Panc1 (cell line): Measurements from ENCODE around the gene PTCHD4. TPM values are rescaled to one million over a fixed set of nuclear protein-coding genes. Genes with fewer than 3 reads are reported as not detected.
A peak's percentile ranks its signal among the peaks of the same experiment; 100 is the strongest.

ENCODE experiments used
- ATAC-seq: fragments of 200-7000 bp; cut with Tn5 transposase; 2 replicates; pipeline ENCODE4 v1.9.1; 2020; ENCODE audit warnings: mild to moderate bottlenecking, moderate library complexity
- BruUV-seq: library from RNA; stranded (reverse); fragments of 400-500 nt; replicated peaks from 2 replicates; lab custom pipeline; 2021; lab: Mats Ljungman, UMichigan
- CTCF ChIA-PET: fragments of 300-600 bp; sonication (Branson Sonifier 250); formaldehyde crosslinking; loops from one replicate; lab custom pipeline; 2022; ENCODE audit warnings: antibody characterized with exemption; lab: Charles Lee
- POLR2A ChIA-PET: fragments of 300-600 bp; sonication (Branson Sonifier 250); formaldehyde crosslinking; loops from one replicate; lab custom pipeline; 2022; ENCODE audit warnings: antibody characterized with exemption; lab: Charles Lee
- DNase-seq: peaks from one replicate; pipeline ENCODE4 v3.0.0-alpha.2; 2010; ENCODE audit warnings: low read depth, low spot score
- H3K27ac ChIP-seq: 2 replicates; pipeline ENCODE4 v1.5.1; 2011; ENCODE audit warnings: mild to moderate bottlenecking, low read length, inconsistent platforms
- H3K27me3 ChIP-seq: fragments of 200-500 bp; sonication (Bioruptor generic); 2 replicates; pipeline ENCODE4 v1.6.0; 2014; ENCODE audit warnings: low read length, inconsistent platforms; ENCODE audit not compliant: control insufficient read depth, insufficient read depth
- H3K36me3 ChIP-seq: fragments of 200-500 bp; sonication (Bioruptor generic); 2 replicates; pipeline ENCODE4 v1.5.1; 2014; ENCODE audit warnings: inconsistent platforms, mild to moderate bottlenecking, low read length, moderate library complexity; ENCODE audit not compliant: control insufficient read depth, insufficient read depth
- H3K4me1 ChIP-seq: 2 replicates; pipeline ENCODE4 v1.5.1; 2011; ENCODE audit warnings: inconsistent platforms, mild to moderate bottlenecking, low read length, moderate library complexity; ENCODE audit not compliant: control insufficient read depth, insufficient read depth
- H3K4me3 ChIP-seq, 2 experiments: 2 replicates each; pipeline ENCODE4 v1.5.1; 2011 to 2012; ENCODE audit warnings: low read depth in 2 of 2, low read length in 2 of 2, mild to moderate bottlenecking in 2 of 2, inconsistent platforms in 1 of 2, moderate library complexity in 1 of 2
- H3K9me3 ChIP-seq: fragments of 200-500 bp; sonication (Bioruptor generic); 2 replicates; pipeline ENCODE4 v1.5.1; 2014; ENCODE audit warnings: low read depth, mild to moderate bottlenecking, inconsistent platforms, low read length, moderate library complexity; ENCODE audit not compliant: control insufficient read depth, insufficient read depth
- POLR2AphosphoS5 ChIP-seq: IDR thresholded peaks from 2 replicates; pipeline ENCODE4 v1.6.1; 2012; ENCODE audit warnings: mild to moderate bottlenecking, low read depth, low read length, moderate library complexity
- REST ChIP-seq, 2 experiments: IDR thresholded peaks; 2 replicates each; pipeline ENCODE4 v1.6.1; 2011 to 2012; ENCODE audit warnings: low read depth in 2 of 2, control low read depth in 1 of 2, low read length in 1 of 2, mild to moderate bottlenecking in 1 of 2, moderate library complexity in 1 of 2; ENCODE audit not compliant: insufficient read depth in 1 of 2
- SIN3A ChIP-seq: IDR thresholded peaks from 2 replicates; pipeline ENCODE4 v1.6.1; 2012; ENCODE audit warnings: low read depth, mild to moderate bottlenecking, low read length, moderate library complexity, borderline replicate concordance; ENCODE audit not compliant: insufficient read depth
- TCF7L2 ChIP-seq: IDR thresholded peaks from 2 replicates; pipeline ENCODE4 v1.6.1; 2011; ENCODE audit warnings: mild to moderate bottlenecking, low read depth, low read length, inconsistent platforms
- in situ Hi-C: cut with HindIII; loops from 2 replicates; pipeline ENCODE4 v1.10.0; 2016; ENCODE audit warnings: low sequenced_read_pairs, low pct_unique_long_range_greater_than_20kb
- intact Hi-C: fragments of 100-400 bp; cut with micrococcal nuclease; formaldehyde crosslinking; loops from one replicate; pipeline ENCODE4 v1.10.0; 2022; ENCODE audit not compliant: unreplicated experiment
- total RNA-seq: library from RNA; stranded (reverse); gene quantifications from one replicate; pipeline ENCODE4 v1.2.1, GENCODE V29; 2021; ENCODE audit not compliant: unreplicated experiment
- TF ChIP-seq, protein P1 (sequence below): fragments of 450-650 bp; IDR thresholded peaks from 2 replicates; pipeline ENCODE4 v1.5.1; 2017; ENCODE audit warnings: mild to moderate bottlenecking

The PTCHD4 gene
- total RNA-seq, 1 experiment from 2014 or later: not detected

GRCh38 chr6:48087448-48087847 lies 23.5 kb downstream of the PTCHD4 start:
- H3K4me3 ChIP-seq: no peak overlapping the region
- no peaks in the 10 kb centered on the region for H3K4me1 ChIP-seq
- ATAC-seq (no peak), DNase-seq (peak; percentile 20)
- no peaks in the 10 kb centered on the region for H3K27me3 ChIP-seq
- in situ Hi-C loops (no loop called here), intact Hi-C loops (loop anchor here (5.0 kb wide), 1 partner anchor 680 kb away; no protein-coding TSS in a partner anchor)
- TF ChIP-seq, protein P1, sequence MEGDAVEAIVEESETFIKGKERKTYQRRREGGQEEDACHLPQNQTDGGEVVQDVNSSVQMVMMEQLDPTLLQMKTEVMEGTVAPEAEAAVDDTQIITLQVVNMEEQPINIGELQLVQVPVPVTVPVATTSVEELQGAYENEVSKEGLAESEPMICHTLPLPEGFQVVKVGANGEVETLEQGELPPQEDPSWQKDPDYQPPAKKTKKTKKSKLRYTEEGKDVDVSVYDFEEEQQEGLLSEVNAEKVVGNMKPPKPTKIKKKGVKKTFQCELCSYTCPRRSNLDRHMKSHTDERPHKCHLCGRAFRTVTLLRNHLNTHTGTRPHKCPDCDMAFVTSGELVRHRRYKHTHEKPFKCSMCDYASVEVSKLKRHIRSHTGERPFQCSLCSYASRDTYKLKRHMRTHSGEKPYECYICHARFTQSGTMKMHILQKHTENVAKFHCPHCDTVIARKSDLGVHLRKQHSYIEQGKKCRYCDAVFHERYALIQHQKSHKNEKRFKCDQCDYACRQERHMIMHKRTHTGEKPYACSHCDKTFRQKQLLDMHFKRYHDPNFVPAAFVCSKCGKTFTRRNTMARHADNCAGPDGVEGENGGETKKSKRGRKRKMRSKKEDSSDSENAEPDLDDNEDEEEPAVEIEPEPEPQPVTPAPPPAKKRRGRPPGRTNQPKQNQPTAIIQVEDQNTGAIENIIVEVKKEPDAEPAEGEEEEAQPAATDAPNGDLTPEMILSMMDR: peak; percentile 47; the same call in 1 of the 2 replicates
- no peak for TF ChIP-seq POLR2AphosphoS5
- H3K27ac ChIP-seq: no peak overlapping the region
- ChIA-PET CTCF (interaction anchor here (0.7 kb wide), 1 partner anchor 678 kb away, joined by 3 read pairs; no protein-coding TSS in a partner anchor), POLR2A (no interaction called here)
- BruUV-seq: no TSS peak
- no peaks in the 10 kb centered on the region for H3K36me3 ChIP-seq
- no peaks in the 10 kb centered on the region for H3K9me3 ChIP-seq

- intact Hi-C loops: loop anchor here (5.0 kb wide), 1 partner anchor 681 kb away; no protein-coding TSS in a partner anchor
- no TSS peak for BruUV-seq
- Histone ChIP-seq H3K27me3 (no peaks in the 10 kb centered on the region), H3K9me3 (no peaks in the 10 kb centered on the region), H3K4me3 (no peak overlapping the region), H3K4me1 (no peaks in the 10 kb centered on the region), H3K27ac (no peak overlapping the region), H3K36me3 (no peaks in the 10 kb centered on the region)
- POLR2A ChIA-PET: no interaction called here
- in situ Hi-C loops: no loop called here
- ATAC-seq: no peak
- CTCF ChIA-PET: no interaction called here
- DNase-seq: no peak
- no peak for TF ChIP-seq REST (IDR thresholded peaks at IDR 0.05; ENCODE audit: insufficient read depth in 1 of 2, low read depth in 2 of 2, low read length in 1 of 2)
- TF ChIP-seq, protein P1: peak; percentile 32; the same call in 1 of the 2 replicates
- no peak for TF ChIP-seq POLR2AphosphoS5
- TF ChIP-seq SIN3A: no peak
- no peak for TF ChIP-seq TCF7L2
Observed at GRCh38 chr6:48086187-48086586, 24.8 kb downstream of the PTCHD4 start.
